Neural progenitor cell (in vitro differentiated cells): ENCODE results near the gene TMEM183A. TPM values are rescaled to one million over a fixed set of nuclear protein-coding genes. Genes with fewer than 3 reads are reported as not detected.

Source experiments
- DNase-seq: peaks from one replicate; pipeline ENCODE4 v3.0.0-alpha.2; 2016; ENCODE audit warnings: low spot score
- H2AFZ ChIP-seq: fragments of 200-600 bp; sonication (generic); replicated peaks from 2 replicates; pipeline ENCODE4 v1.6.1; 2016; ENCODE audit warnings: antibody characterized with exemption
- H3F3A ChIP-seq: fragments of 200-600 bp; sonication (generic); 2 replicates; pipeline ENCODE4 v1.6.1; 2016; ENCODE audit warnings: antibody characterized with exemption, low read depth
- H3K27ac ChIP-seq: fragments of 200-600 bp; sonication (generic); 2 replicates; pipeline ENCODE4 v1.5.1; 2016; ENCODE audit warnings: mild to moderate bottlenecking
- H3K27me3 ChIP-seq: fragments of 200-600 bp; sonication (generic); 2 replicates; pipeline ENCODE4 v1.6.1; 2016; ENCODE audit warnings: mild to moderate bottlenecking, moderate library complexity
- H3K36me3 ChIP-seq: fragments of 200-600 bp; sonication (generic); 2 replicates; pipeline ENCODE4 v1.5.1; 2016
- H3K4me1 ChIP-seq: fragments of 200-600 bp; sonication (generic); 2 replicates; pipeline ENCODE4 v1.6.1; 2016; ENCODE audit warnings: mixed run types
- H3K4me2 ChIP-seq: fragments of 200-600 bp; sonication (generic); 2 replicates; pipeline ENCODE4 v1.6.1; 2016
- H3K4me3 ChIP-seq: fragments of 200-600 bp; sonication (generic); 2 replicates; pipeline ENCODE4 v1.5.1; 2016
- H3K79me2 ChIP-seq: fragments of 200-600 bp; sonication (generic); 2 replicates; pipeline ENCODE4 v1.6.1; 2016; ENCODE audit warnings: low read depth
- H3K9ac ChIP-seq: fragments of 200-600 bp; sonication (generic); 2 replicates; pipeline ENCODE4 v1.6.1; 2016
- H3K9me3 ChIP-seq: fragments of 200-600 bp; sonication (generic); 2 replicates; pipeline ENCODE4 v1.5.1; 2016; ENCODE audit warnings: low read depth
- H4K20me1 ChIP-seq: fragments of 200-600 bp; sonication (generic); 2 replicates; pipeline ENCODE4 v1.6.1; 2016; ENCODE audit warnings: low read depth
- H3K27ac Mint-ChIP-seq: 3 replicates; pipeline ENCODE4 v1.8.0; 2021; ENCODE audit warnings: mixed read lengths
- H3K27me3 Mint-ChIP-seq: 2 replicates; pipeline ENCODE4 v1.8.0; 2022; ENCODE audit warnings: low read depth, mild to moderate bottlenecking, inconsistent platforms, moderate library complexity, mixed read lengths; ENCODE audit not compliant: insufficient read depth
- H3K36me3 Mint-ChIP-seq: 3 replicates; pipeline ENCODE4 v1.8.0; 2021; ENCODE audit warnings: mixed read lengths
- H3K4me1 Mint-ChIP-seq: 3 replicates; pipeline ENCODE4 v1.8.0; 2021; ENCODE audit warnings: mixed read lengths
- H3K4me3 Mint-ChIP-seq: 3 replicates; pipeline ENCODE4 v1.8.0; 2021; ENCODE audit warnings: mild to moderate bottlenecking, moderate library complexity, mixed read lengths
- H3K9me3 Mint-ChIP-seq: 3 replicates; pipeline ENCODE4 v1.8.0; 2020; ENCODE audit warnings: mixed read lengths
- CTCF ChIP-seq: fragments of 200-600 bp; sonication (generic); IDR thresholded peaks from 2 replicates; pipeline ENCODE4 v1.5.1; 2017; ENCODE audit warnings: antibody characterized with exemption, mild to moderate bottlenecking
- EZH2 ChIP-seq: fragments of 200-600 bp; sonication (generic); IDR thresholded peaks from 2 replicates; pipeline ENCODE4 v1.6.1; 2017; ENCODE audit warnings: antibody characterized with exemption, mild to moderate bottlenecking, moderate library complexity
- EZH2phosphoT487 ChIP-seq: fragments of 200-600 bp; sonication (generic); IDR thresholded peaks from 2 replicates; pipeline ENCODE4 v1.6.1; 2017; ENCODE audit warnings: antibody characterized with exemption
- total RNA-seq: library from RNA; depleted of rRNA; stranded (reverse); fragments of >200 nt; gene quantifications from 2 replicates; pipeline ENCODE4 v1.2.3, GENCODE V29; 2015; ENCODE audit warnings: low replicate concordance

The TMEM183A gene
- total RNA-seq, 1 donor from 2014 or later: 92.4 TPM

- H3K4me3 Mint-ChIP-seq: no peak overlapping the region
- H3K36me3 Mint-ChIP-seq: peaks cover 2% of the 10 kb centered on the region
- Histone ChIP-seq H4K20me1 (no peaks in the 10 kb centered on the region), H3K4me2 (no peak overlapping the region), H3K36me3 (no peaks in the 10 kb centered on the region), H3K4me3 (no peak overlapping the region), H2AFZ (no peak overlapping the region), H3K9ac (no peak overlapping the region), H3K79me2 (no peaks in the 10 kb centered on the region), H3K27ac (no peak overlapping the region), H3F3A (no peaks in the 10 kb centered on the region), H3K9me3 (no peaks in the 10 kb centered on the region), H3K4me1 (no peaks in the 10 kb centered on the region), H3K27me3 (peaks cover 6% of the 10 kb centered on the region)
- peaks cover 4% of the 10 kb centered on the region for H3K27me3 Mint-ChIP-seq
- no peak for DNase-seq
- H3K4me1 Mint-ChIP-seq: peaks cover 19% of the 10 kb centered on the region
- no peak for TF ChIP-seq CTCF
- no peak for TF ChIP-seq EZH2phosphoT487
- TF ChIP-seq EZH2: no peak
- no peak overlapping the region for H3K27ac Mint-ChIP-seq
- H3K9me3 Mint-ChIP-seq: no peaks in the 10 kb centered on the region
These were observed 26.7 kb downstream of the TMEM183A start for GRCh38 chr1:203033917-203034316.

GRCh38 chr1:203034422-203035110, 27.4 kb downstream of the TMEM183A start:
- no peak for DNase-seq
- H2AFZ ChIP-seq: no peak overlapping the region
- no peaks in the 10 kb centered on the region for H3K79me2 ChIP-seq
- Mint-ChIP-seq H3K36me3 (peaks cover 1% of the 10 kb centered on the region), H3K4me1 (peaks cover 21% of the 10 kb centered on the region), H3K4me3 (no peak overlapping the region), H3K27me3 (peaks cover 3% of the 10 kb centered on the region), H3K27ac (no peak overlapping the region), H3K9me3 (no peaks in the 10 kb centered on the region)
- no peaks in the 10 kb centered on the region for H3K36me3 ChIP-seq
- no peak overlapping the region for H3K4me2 ChIP-seq
- no peaks in the 10 kb centered on the region for H4K20me1 ChIP-seq
- H3K9ac ChIP-seq: no peak overlapping the region
- no peaks in the 10 kb centered on the region for H3K4me1 ChIP-seq
- H3K9me3 ChIP-seq: no peaks in the 10 kb centered on the region
- no peaks in the 10 kb centered on the region for H3K27me3 ChIP-seq
- TF ChIP-seq EZH2 (no peak), EZH2phosphoT487 (no peak), CTCF (no peak)
- H3K27ac ChIP-seq: no peak overlapping the region
- H3F3A ChIP-seq: no peaks in the 10 kb centered on the region
- no peak overlapping the region for H3K4me3 ChIP-seq

- Mint-ChIP-seq H3K4me3 (no peak overlapping the region), H3K36me3 (peaks cover 1% of the 10 kb centered on the region), H3K9me3 (no peaks in the 10 kb centered on the region), H3K27ac (peak overlapping the region; percentile 66), H3K27me3 (peaks cover 3% of the 10 kb centered on the region), H3K4me1 (peaks cover 22% of the 10 kb centered on the region)
- Histone ChIP-seq H3K27me3 (no peaks in the 10 kb centered on the region), H3K9me3 (no peaks in the 10 kb centered on the region), H3K4me3 (no peak overlapping the region), H3K79me2 (no peaks in the 10 kb centered on the region), H3K9ac (no peak overlapping the region), H3K4me1 (no peaks in the 10 kb centered on the region), H2AFZ (no peak overlapping the region), H4K20me1 (no peaks in the 10 kb centered on the region), H3K4me2 (no peak overlapping the region), H3F3A (no peaks in the 10 kb centered on the region), H3K27ac (no peak overlapping the region), H3K36me3 (no peaks in the 10 kb centered on the region)
- TF ChIP-seq CTCF: no peak
- DNase-seq: no peak
These were observed 28.2 kb downstream of the TMEM183A start for GRCh38 chr1:203035111-203036000.
